Right cardiac atrium (tissue), 5 donors: ENCODE measurements around the gene RABGGTA. TPM values are rescaled to one million over a fixed set of nuclear protein-coding genes. Genes with fewer than 3 reads are reported as not detected.

Experiments
- ATAC-seq, 2 donors: fragments of 200-7000 bp; cut with Tn5 transposase; one replicate each; pipeline versions ENCODE4 v1.8.0 to v1.9.1; 2020; ENCODE audit warnings: moderate library complexity in 2 of 2, mild to moderate bottlenecking in 1 of 2
- DNase-seq, 3 donors: peaks; one replicate each; pipeline ENCODE4 v3.0.0-alpha.2; 2020
- H3K27ac ChIP-seq: one replicate; pipeline ENCODE4 v1.5.1; 2013; ENCODE audit warnings: mild to moderate bottlenecking, low read length, control low read depth, moderate library complexity
- H3K27me3 ChIP-seq: one replicate; pipeline ENCODE4 v1.6.1; 2013; ENCODE audit not compliant: control insufficient read depth, insufficient read depth
- H3K4me1 ChIP-seq: one replicate; pipeline ENCODE4 v1.6.1; 2013; ENCODE audit warnings: low read length; ENCODE audit not compliant: control insufficient read depth, insufficient read depth
- H3K4me3 ChIP-seq: one replicate; pipeline ENCODE4 v1.5.1; 2013; ENCODE audit warnings: low read length, control low read depth
- H3K9me3 ChIP-seq: one replicate; pipeline ENCODE4 v1.6.1; 2013; ENCODE audit warnings: low read length; ENCODE audit not compliant: control insufficient read depth
- WGBS: extraction: QIAGEN DNeasy Blood & Tissue Kit; methylation state at CpG from one replicate; pipeline ENCODE4 v1.1.7; 2013; 5-methylcytosine and 5-hydroxymethylcytosine counted together
- intact Hi-C, 4 donors: fragments of 100-400 bp; cut with DNase I; formaldehyde crosslinking; loops; one replicate each; pipeline versions ENCODE4 v1.11.0 to v1.14.0; 2022 to 2023
- long read RNA-seq, 4 donors: library from polyadenylated mRNA; unstranded; transcript quantifications; one replicate each; pipeline ENCODE4 v2.0.0, GENCODE V29; 2020 to 2021
- polyA plus RNA-seq: library from polyadenylated mRNA; stranded (reverse); fragments of 200-250 nt; gene quantifications from one replicate; pipeline ENCODE4 v1.2.3, GENCODE V29; 2013
- total RNA-seq, 4 donors: library from RNA; stranded (reverse); fragmentation: NEBNext Ultra II Directional; extraction: Animal tissue kit (Norgen Biotek cat#: 25700); gene quantifications; one replicate each; pipeline ENCODE4 v1.2.1, GENCODE V29; 2021
- donor health status: healthy with polysubstance abuse.
- donor health status: DM: no; HTN: yes; CAD: no.
- donor health status: DM: no; HTN: no; CAD: no.
- donor health status: DM: no; HTN: yes; CAD: no; lungs with severe emphysema.
- donor health status: DM: yes; HTN: yes; CAD: no.

RABGGTA gene, protein sequence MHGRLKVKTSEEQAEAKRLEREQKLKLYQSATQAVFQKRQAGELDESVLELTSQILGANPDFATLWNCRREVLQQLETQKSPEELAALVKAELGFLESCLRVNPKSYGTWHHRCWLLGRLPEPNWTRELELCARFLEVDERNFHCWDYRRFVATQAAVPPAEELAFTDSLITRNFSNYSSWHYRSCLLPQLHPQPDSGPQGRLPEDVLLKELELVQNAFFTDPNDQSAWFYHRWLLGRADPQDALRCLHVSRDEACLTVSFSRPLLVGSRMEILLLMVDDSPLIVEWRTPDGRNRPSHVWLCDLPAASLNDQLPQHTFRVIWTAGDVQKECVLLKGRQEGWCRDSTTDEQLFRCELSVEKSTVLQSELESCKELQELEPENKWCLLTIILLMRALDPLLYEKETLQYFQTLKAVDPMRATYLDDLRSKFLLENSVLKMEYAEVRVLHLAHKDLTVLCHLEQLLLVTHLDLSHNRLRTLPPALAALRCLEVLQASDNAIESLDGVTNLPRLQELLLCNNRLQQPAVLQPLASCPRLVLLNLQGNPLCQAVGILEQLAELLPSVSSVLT
- total RNA-seq (10 to 100 TPM; 18.1 to 21.4 (median 20.8) TPM), polyA plus RNA-seq (20.7 TPM)
- long read RNA-seq, donor 1, transcript RABGGTA-201 (17 exons, 2,088 nt): major isoform, 36 of 63 reads
- long read RNA-seq, donor 1, transcript RABGGTA-202 (16 exons, 2,265 nt): minor isoform, 8 of 63 reads
- long read RNA-seq, donor 1, partial matches to known transcripts: 6 of 63 reads
- long read RNA-seq, donor 1, other reads (novel, unspliced or antisense): 12 of 63 reads
- long read RNA-seq, donor 2, transcript RABGGTA-202 (16 exons, 2,265 nt): minor isoform, 9 of 28 reads
- long read RNA-seq, donor 2, transcript RABGGTA-201 (17 exons, 2,088 nt): major isoform, 10 of 28 reads
- long read RNA-seq, donor 2, partial matches to known transcripts: 2 of 28 reads
- long read RNA-seq, donor 2, other reads (novel, unspliced or antisense): 7 of 28 reads
- long read RNA-seq, donor 3, transcript RABGGTA-201 (17 exons, 2,088 nt): major isoform, 52 of 82 reads
- long read RNA-seq, donor 3, transcript RABGGTA-202 (16 exons, 2,265 nt): minor isoform, 8 of 82 reads
- long read RNA-seq, donor 3, partial matches to known transcripts: 6 of 82 reads
- long read RNA-seq, donor 3, other reads (novel, unspliced or antisense): 16 of 82 reads
- long read RNA-seq, donor 4, transcript RABGGTA-201 (17 exons, 2,088 nt): major isoform, 16 of 45 reads
- long read RNA-seq, donor 4, transcript RABGGTA-202 (16 exons, 2,265 nt): major isoform, 16 of 45 reads
- long read RNA-seq, donor 4, partial matches to known transcripts: 2 of 45 reads
- long read RNA-seq, donor 4, other reads (novel, unspliced or antisense): 11 of 45 reads

DNA sequence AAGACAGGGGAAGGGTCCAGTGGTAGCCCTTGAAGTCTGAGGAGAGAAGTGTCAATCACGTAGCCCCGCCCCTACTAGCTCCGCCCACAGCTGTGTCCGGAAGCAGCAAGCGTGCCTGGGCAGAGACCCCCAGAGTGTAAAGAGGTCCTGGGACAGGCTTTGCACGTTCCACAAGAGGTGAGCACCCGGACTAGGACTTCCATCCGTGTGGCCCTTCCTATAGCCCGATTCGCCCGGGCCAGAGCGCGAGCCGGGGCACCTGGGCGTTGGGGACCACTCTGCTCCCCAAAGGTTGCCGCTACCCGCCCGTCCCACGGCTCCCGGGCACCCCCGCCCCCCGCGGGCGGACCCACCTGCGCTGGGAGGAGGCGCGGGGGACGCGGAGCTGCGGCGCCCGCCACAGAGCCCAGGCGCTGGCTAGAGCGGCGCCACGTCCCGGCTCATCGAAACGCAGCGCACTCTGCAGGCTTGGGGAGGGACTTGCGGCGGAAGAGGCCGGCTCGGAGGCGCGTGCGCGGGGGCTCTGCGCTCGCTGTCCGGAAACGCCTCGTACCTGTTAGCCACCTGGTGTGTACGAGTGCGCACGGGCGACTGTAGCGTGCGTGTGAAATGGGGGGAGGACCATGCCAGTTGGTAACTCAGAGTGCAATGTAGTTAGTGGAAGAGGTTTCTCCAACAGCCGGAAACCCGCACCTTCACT lies at the start of gene RABGGTA:
RABGGTA (minus strand) TSS at position 464 of the 700 bp plus-strand sequence. CDS start 482 bp downstream, outside the sequence.
- H3K27me3 ChIP-seq: no peaks in the 10 kb centered on the region
- intact Hi-C loops: no loop called here
- H3K4me3 ChIP-seq: peak within 1 kb of the TSS; percentile 85
- no peaks in the 10 kb centered on the region for H3K4me1 ChIP-seq
- DNase-seq (peak; percentile 88 to 95 (median 95)), ATAC-seq (peak; percentile 96)
- peak within 1 kb of the TSS; percentile 97 for H3K27ac ChIP-seq
- no peaks in the 10 kb centered on the region for H3K9me3 ChIP-seq
- WGBS: under 1% methylated on average over 61 of the region's 61 CpGs

DNA sequence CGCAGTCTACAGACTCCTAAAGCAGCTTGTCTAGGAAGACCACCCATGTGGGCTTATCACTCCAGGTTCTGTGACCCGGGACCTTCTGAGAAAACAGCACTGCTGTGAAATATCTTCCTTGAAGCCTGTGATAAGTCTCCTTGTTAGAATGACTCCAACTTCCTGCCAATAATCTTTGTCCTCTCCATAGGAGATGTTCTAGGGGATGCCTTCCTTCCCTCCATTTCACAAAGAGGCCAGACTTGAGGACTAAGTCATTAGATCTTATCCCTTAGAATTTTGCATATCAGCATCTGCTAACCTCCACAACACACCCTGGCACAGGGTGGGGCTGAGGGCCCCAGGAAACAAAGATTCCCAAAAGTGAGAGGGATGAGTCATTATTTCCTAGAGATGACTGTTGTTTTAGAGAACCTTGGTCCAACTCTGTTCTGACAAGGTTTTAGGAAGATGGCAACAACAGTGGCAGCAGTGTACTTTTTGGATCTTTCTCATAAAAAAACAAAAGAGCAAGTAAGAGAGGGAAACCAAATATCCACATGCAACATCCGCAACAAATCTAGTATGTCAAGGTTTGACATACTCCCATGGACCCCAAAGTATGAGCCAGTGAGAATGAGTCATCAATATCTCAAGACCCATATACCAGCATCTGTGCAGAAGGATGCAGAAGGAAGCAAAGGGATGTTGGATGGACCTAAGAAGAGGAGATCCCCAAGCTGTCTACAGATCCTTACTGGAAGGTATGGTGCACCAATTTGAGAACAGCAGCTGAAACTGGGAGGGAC lies 45.9 kb upstream of the RABGGTA start:
- 79% methylated on average over 3 of the region's 3 CpGs for WGBS
- Histone ChIP-seq H3K4me3 (no peak overlapping the region), H3K4me1 (peaks cover 2% of the 10 kb centered on the region), H3K27ac (no peak overlapping the region), H3K27me3 (no peaks in the 10 kb centered on the region), H3K9me3 (no peaks in the 10 kb centered on the region)
- no peak for DNase-seq
- intact Hi-C loops: no loop called here
- peak in 1 of 2 donors; percentile 5 for ATAC-seq

DNA sequence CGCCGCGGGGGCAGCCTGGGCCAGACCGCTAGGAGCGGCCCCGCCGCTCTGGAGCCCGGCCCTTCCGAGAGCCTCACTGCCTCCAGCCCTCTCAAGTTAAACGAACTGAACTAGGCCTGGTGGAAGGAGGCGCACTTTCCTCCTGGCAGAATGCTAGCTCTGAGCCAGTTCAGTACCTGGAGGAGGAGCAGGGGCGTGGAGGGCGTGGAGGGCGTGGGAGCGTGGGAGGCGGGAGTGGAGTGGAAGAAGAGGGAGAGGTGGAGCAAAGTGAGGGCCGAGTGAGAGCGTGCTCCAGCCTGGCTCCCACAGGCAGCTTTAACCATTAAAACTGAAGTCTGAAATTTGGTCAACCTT lies 45.2 kb upstream of the RABGGTA start:
- peaks cover 2% of the 10 kb centered on the region for H3K4me1 ChIP-seq
- DNase-seq (no peak), ATAC-seq (no peak)
- no peak overlapping the region for H3K4me3 ChIP-seq
- H3K27me3 ChIP-seq: no peaks in the 10 kb centered on the region
- H3K9me3 ChIP-seq: no peaks in the 10 kb centered on the region
- 42% methylated on average over 18 of the region's 18 CpGs for WGBS
- H3K27ac ChIP-seq: peak overlapping the region; percentile 3
- intact Hi-C loops: no loop called here

DNA sequence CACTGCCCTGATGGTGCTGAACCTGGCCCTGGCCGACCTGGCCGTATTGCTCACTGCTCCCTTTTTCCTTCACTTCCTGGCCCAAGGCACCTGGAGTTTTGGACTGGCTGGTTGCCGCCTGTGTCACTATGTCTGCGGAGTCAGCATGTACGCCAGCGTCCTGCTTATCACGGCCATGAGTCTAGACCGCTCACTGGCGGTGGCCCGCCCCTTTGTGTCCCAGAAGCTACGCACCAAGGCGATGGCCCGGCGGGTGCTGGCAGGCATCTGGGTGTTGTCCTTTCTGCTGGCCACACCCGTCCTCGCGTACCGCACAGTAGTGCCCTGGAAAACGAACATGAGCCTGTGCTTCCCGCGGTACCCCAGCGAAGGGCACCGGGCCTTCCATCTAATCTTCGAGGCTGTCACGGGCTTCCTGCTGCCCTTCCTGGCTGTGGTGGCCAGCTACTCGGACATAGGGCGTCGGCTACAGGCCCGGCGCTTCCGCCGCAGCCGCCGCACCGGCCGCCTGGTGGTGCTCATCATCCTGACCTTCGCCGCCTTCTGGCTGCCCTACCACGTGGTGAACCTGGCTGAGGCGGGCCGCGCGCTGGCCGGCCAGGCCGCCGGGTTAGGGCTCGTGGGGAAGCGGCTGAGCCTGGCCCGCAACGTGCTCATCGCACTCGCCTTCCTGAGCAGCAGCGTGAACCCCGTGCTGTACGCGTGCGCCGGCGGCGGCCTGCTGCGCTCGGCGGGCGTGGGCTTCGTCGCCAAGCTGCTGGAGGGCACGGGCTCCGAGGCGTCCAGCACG lies 44.6 kb upstream of the RABGGTA start:
- Histone ChIP-seq H3K9me3 (no peaks in the 10 kb centered on the region), H3K4me3 (no peak overlapping the region), H3K27ac (peak overlapping the region; percentile 3), H3K4me1 (peaks cover 2% of the 10 kb centered on the region), H3K27me3 (no peaks in the 10 kb centered on the region)
- intact Hi-C loops: no loop called here
- ATAC-seq (peak; percentile 44 to 72), DNase-seq (peak; percentile 73 to 86 (median 83))
- WGBS: 34% methylated on average over 70 of the region's 70 CpGs

DNA sequence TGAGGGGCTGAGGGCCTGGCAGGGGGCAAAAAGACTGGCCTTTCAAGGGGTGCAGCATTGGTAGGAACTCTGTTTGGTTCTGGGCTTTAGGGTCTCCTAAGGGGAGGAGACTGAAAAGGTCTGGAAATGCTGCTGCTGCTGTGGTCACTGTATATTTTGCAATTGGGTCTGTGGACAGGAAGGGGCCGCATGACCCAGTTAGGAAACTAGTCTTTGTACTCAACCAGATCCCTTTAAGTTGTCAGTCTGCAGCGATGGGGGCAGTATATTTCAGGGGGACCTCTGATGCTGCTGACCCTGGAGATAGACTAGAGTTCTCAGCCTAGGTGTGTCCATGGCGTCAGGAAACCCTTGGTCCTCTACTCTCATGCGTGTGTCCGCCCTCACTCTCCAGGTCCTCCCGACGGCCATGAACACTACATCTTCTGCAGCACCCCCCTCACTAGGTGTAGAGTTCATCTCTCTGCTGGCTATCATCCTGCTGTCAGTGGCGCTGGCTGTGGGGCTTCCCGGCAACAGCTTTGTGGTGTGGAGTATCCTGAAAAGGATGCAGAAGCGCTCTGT lies 43.9 kb upstream of the RABGGTA start:
- no peak overlapping the region for H3K27ac ChIP-seq
- no peak for ATAC-seq
- intact Hi-C loops: no loop called here
- DNase-seq: peak in 1 of 3 donors; percentile 63
- H3K27me3 ChIP-seq: no peaks in the 10 kb centered on the region
- H3K4me1 ChIP-seq: peaks cover 4% of the 10 kb centered on the region
- 68% methylated on average over 10 of the region's 10 CpGs for WGBS
- H3K9me3 ChIP-seq: no peaks in the 10 kb centered on the region
- no peak overlapping the region for H3K4me3 ChIP-seq

DNA sequence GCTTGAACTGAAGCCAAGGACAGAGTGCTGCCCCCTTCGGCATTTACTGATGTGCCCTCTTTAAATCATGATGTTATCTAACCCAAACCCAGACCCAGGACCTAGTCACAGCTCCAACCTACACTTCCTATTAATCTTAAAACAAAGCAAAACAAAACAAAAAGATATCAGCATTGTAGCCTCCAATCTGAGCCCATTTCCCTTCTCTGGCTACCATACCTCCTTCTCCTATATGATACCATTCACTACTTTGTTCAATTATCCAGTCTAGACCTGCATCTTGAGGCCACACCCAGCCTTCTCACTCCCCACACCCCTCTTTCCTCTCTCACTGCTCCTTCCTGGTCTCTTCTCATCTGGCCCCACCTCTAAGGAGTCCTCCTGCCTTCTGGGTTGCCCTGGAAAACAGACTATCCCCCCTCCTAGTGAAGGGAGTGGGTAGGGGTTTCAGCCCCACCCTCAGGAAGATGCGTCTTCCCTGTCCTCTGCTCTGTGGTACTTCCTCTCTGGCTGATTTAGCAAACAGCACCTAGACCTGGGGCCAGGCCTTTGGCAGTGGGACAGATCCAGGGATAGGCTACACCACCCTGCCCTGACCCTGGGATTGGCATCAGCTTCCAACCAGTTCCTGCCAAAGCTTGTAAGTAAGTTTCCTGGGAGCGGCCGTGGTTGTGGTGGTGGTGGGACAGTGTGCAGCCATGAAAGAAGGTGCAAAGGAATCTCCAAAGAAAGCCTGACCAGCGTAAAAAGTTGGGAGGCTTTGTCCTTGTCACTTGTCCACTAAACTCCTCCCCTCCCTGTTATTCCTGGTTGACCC lies 43.2 kb upstream of the RABGGTA start:
- H3K27ac ChIP-seq: no peak overlapping the region
- DNase-seq (peak in 1 of 3 donors; percentile 41), ATAC-seq (no peak)
- 71% methylated on average over 5 of the region's 5 CpGs for WGBS
- H3K4me1 ChIP-seq: peaks cover 7% of the 10 kb centered on the region
- no peak overlapping the region for H3K4me3 ChIP-seq
- no peaks in the 10 kb centered on the region for H3K27me3 ChIP-seq
- intact Hi-C loops: no loop called here
- H3K9me3 ChIP-seq: no peaks in the 10 kb centered on the region

DNA sequence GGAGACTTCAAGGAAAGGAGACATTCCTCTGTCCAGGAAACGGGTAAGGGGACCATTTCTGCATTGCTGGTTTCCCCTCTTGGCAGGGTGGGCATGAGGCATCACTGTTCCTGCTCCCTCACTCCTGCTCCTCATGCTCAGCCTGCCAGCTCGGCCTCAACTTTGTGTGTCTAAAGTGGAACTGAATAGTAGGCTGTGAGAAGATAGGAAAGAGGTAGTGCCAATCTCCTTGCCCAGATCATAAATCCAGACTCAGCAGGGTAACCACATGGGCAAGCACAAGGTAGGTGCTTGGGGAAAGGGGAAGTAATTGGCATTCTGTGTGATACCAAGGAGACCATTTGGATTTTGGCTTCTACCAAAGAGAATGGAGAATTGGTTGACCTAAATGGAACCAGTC lies 42.5 kb upstream of the RABGGTA start:
- intact Hi-C loops: no loop called here
- Histone ChIP-seq H3K27ac (no peak overlapping the region), H3K4me3 (no peak overlapping the region), H3K27me3 (no peaks in the 10 kb centered on the region), H3K4me1 (peaks cover 7% of the 10 kb centered on the region), H3K9me3 (no peaks in the 10 kb centered on the region)
- DNase-seq (peak in 1 of 3 donors; percentile 52), ATAC-seq (no peak)
- WGBS: 76% methylated on average over 2 of the region's 2 CpGs

DNA sequence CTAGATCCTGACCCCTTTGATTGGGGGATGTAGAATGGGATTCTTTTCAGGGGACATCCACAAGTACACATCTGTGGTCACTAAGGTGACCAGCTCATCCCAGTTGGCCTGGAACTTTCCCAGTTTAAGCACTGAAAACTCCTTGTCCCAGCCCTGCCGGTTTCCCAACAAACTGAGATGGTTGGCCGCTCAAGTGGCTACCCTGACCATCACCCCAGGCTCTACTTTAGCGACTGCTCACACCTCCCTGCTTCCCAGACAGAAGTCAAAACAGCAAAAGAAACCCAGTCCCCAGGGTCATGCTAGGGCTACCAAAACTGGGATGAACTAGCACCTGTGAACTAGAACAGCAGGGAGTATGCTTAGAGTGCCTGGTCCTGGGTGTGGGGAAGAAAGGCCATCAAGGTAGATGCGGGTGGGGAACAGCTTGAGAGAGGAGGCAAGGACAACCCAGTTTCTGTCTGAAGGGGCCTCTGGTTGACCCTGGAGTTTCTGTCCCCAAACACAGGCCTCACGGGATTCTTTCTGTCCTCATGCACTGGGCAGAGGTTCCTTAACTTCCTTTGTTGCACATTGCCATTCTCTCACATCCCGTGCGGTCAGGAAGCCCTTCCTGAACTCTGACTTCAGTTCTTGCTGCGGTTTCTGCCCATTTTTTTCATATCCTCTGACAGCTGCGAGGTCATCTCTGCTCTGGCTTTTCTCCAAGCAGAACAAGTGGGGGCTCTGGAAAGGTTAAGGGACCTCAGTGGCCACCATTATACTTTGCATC lies 41.5 kb upstream of the RABGGTA start:
- DNase-seq (peak in 1 of 3 donors; percentile 65), ATAC-seq (no peak)
- H3K4me1 ChIP-seq: peaks cover 7% of the 10 kb centered on the region
- intact Hi-C loops: no loop called here
- no peaks in the 10 kb centered on the region for H3K9me3 ChIP-seq
- H3K4me3 ChIP-seq: no peak overlapping the region
- H3K27ac ChIP-seq: peak overlapping the region; percentile 53
- no peaks in the 10 kb centered on the region for H3K27me3 ChIP-seq
- WGBS: 55% methylated on average over 9 of the region's 9 CpGs
